Measurements from ENCODE around the gene UNC79.
A peak's percentile ranks its signal among the peaks of the same experiment; 100 is the strongest.

The UNC79 gene

DNA sequence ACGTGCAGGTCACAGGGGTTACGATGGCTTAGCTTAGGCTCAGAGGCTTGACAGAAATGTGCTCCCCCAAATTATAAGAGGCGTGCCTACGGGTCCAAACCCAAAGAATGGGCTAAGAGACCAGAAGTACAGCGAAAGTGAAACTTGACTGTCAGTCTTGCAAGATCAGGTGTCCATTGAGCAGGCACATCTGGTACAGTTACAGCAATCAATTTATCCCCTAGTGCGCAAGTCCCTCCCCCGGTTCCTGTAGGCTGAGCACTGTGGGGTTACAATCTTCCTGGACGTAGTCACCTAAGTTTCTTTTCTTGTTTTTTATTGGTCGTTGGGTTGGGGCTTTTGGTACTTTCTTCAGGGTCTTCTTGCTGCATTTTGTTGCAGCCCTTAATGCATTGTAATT lies 134.2 kb downstream of the UNC79 start:
- DNase-seq, result no peak

DNA sequence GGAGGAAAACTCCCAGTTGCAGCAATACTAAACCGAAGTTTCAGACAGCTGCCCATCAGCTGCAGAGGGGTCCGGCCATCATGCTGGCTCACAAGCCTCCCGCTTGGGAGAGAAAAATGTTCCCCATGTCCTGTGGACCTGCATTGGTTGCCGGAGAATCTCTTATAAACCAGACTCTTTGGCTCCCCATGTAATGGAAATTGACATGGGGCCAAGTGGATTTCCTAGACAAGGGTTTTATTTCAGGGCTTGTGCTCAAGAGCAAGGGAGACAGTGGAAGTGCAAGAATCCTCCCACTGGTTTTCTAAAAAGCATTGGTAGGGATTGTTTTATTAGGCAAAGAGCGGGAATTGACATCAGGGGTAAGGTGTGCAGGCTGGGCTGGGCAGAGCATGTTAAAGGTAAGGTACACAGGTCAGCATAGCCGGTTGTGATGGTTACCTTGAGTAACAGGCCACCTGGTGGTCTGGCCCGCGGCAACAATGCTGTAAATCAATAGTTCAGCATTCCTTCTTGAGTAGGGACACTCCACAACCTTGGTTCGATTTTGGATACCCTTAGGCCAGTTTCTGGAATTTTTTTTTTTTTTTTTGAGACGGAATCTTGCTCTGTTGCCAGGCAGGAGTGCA lies 135.4 kb downstream of the UNC79 start:
- DNase-seq, result no peak

DNA sequence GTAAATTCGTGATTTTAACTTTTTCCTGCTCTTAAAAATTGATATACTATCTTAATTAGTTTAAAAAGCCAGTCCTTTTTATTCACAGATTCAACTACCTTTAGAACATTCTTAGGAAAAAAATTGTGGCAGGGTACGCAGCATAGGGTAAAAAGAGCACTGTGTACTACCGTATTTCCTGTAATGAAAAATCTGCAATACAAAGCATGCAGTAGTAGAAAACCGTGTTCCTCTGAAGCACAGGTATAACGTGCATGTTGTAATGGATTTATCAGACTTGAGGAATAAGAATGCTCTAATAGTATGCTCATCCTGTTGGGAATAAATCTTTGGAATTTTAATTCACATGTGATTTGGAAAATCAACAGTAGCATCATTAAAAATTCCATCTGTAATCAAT lies 140.5 kb downstream of the UNC79 start:
- DNase-seq, result no peak

DNA sequence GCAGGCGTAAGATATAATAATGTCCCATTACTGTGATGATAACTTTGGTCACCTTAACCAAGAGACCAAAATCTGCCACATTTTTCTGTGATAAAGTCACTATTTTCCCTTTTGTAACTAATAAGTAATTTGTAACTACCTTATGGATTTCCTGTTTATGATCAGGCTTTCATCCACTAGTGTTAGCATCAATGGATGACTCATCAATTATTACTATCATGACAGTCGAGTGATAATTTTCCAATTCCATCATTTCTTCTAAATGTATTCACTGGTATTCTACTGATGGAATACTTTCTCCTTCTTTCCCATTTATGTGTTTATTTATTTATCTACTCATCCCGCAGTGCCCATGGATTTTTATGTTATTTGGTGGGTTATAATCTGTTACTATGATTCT lies 148.4 kb downstream of the UNC79 start:
- DNase-seq, result no peak

DNA sequence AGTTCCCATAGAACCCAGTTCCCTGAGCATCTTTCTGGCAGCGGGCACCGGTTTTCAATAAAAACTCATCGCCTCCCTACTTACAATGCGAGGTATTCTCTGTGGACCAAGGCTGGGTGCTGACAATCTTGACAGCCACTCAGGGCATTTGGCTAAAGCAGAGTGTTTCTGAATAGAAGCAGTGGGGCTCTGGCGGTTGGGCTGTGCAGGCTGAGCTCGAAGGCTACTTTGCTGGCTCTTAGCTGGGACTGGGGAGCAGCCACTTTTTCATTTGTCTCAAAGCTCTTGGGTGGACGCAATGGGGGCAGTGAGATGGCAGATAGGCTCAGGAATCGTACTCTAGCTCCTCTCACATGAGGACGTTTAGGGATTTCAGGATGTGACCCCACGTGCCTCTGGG lies 151.8 kb downstream of the UNC79 start:
- DNase-seq, result no peak

DNA sequence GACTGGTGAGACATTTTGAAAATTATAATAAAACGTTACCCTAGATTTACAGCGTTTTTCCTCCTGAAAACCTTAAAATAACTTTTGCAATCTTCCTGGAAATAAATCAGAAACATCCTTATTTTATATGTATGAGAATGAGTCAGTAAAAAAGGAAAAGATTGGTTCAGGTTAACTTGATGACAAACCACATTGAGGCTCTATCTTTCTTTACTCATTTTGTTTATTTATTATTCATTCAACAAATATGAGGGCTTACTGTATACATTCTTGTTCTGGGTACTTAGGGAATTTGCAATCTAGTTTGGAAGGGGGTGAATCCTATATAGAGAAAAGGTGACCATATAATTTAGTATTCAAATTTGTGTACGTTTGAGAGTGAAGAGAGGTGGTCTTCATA lies 156.6 kb downstream of the UNC79 start:
- no peak for DNase-seq

DNA sequence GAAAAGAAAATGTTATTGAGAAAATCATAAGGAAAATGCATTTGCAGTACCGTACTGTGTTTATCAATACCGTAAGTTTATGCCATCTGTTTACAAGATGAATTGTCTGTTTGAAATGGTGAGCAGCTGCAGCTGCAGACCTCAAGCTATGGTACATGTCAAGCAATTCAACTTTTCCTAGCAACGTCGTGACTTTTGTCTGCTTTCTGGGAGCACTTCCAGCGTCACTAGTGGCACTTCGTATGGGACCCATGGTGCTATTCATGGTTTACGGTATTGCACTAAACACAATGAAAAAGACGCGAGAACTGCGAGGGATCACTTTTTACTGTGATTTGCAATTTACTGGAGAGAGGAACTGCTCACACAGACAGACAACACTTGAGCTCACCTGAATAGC lies 160.8 kb downstream of the UNC79 start:
- no peak for DNase-seq

DNA sequence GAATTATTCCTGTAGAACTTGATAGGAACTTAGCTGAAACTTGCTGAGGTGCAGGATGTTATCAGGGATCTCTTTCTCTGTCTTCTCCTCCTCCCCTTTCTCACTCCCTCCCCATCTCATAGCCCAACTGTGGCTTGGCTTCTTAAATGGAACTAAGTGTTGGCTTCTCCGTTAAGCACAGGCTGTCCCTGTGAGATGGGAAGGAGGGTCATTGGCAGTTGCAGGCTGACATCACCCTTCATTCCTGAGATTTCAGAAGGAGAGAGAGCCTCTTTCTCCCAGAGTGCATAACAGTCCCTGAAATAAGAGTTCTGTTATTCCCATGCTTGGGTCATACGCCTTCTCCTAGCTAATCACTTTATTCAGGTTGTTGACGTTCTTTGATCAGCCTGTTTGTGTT lies 162.0 kb downstream of the UNC79 start:
- no peak for DNase-seq

DNA sequence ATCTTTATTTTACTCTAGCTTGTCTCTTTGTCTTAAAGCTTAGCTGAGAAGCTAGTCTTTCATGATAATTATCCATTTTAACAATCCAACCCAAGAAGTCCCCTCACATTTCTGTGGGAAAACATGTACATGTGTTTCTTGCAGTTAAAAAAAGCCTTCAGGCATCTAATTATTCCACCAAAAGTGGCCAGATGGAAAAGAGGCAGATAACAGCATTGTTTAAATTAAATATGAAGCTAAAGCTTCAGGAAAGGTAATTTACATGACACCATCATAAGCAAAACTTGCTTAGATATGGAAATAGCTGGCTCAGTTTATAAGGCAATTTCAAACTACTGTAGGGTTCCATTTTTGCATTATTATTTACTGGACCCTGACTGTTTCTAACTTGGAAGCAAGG lies 175.4 kb downstream of the UNC79 start:
- DNase-seq, result no peak

DNA sequence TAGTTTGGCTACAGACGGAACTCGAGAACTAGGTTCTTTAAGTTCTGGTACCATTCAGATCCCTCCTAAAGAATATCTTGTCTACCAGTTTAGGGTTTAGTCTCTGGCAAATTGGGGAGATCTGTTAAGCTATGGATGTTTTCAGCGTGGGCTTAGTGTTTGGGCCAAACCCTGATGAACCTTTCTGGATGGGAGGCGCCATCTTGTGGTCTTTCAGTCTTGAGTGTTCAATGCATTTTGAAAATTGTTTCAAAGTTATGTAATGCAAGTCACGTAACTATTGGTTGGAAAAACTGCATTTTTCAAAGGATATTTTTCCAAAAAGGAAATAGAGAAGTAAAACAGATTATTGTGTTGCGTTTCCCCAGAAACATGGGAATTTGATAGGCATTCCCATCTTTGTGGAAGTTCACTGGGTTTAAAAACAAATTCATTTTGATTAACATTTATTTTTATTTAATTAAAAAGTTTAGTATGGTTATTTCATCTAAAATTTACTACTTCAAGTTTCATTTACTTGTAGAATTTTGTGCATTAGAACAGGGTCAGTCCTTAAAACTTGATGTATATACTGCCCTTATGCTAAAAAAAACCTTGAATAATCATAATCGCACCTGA lies 188.5 kb downstream of the UNC79 start:
- peak; percentile 13 for DNase-seq

DNA sequence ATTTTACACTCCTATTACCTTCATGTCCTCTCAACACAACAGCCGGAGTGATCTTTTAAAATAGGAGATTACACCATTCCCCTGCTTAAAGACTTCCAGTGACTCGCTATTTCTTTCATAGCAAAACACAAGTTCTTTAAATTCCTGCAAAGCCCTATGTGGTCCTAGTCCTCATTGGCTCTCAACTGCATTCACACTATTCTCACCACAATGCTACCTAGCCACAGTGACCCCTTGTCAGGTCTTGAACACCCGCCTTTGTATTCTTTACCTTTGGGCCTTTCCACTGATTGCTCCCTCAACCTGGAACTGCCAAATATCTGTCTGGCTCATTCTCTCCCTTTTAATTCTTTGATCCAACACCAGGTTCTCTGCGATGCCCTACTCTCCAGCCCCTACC lies 197.3 kb downstream of the UNC79 start:
- no peak for DNase-seq

DNA sequence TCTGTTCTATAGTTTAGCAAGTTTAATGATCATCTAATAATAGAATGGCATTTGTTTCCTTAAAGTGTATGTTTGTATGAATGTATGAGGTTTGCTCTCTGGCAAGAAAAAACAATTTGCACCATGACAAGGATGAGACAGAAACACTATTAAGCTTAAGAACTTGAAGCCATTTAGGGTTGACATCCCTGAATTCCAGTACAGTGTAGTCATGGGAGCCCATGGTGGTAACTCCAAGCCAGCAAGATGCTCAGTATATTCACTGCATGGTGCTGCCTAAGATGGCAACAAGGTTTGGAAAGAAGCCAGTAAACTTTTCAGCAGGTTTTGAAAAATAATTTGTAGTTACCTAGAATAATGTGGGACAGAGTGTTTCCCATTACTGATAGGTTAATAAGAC lies 198.9 kb downstream of the UNC79 start:
- DNase-seq, result no peak

DNA sequence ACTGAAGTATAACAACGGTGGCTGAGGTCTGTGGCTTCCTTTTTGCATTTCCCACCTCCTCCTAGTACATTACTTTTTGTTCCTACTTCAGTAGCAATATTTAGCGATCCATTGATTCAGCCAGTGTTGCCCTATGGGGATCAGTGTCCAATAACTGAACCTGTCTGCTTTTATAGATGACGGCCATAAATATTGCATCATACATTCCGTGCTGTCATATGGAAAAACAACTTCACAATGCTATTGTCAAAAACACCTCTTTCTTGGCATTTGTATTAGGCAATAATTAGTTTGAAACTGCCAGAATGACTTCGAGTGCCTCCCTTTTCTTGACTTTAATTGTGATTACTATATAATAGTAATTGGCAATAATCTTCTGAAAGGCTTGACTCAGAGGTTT lies 208.1 kb downstream of the UNC79 start:
- DNase-seq, result no peak

DNA sequence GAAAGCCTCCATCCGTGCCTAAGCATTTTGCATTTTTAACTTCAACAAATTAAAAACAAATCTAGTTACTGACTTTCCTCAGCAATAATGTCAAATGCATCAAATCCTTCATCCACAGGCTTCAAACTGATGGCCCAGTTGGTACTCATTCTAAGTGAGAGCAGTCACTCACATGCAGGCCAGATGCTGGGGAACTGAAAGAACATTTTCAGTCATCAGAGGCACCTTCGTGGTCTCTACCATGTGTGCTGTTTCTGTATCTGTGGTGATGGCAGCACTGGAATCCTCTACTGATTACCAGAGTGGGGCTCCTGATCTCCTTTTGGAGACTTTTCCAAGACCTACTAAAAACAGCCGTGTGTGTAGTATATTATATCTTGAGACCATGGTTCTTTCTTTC lies 212.4 kb downstream of the UNC79 start:
- DNase-seq, result no peak

DNA sequence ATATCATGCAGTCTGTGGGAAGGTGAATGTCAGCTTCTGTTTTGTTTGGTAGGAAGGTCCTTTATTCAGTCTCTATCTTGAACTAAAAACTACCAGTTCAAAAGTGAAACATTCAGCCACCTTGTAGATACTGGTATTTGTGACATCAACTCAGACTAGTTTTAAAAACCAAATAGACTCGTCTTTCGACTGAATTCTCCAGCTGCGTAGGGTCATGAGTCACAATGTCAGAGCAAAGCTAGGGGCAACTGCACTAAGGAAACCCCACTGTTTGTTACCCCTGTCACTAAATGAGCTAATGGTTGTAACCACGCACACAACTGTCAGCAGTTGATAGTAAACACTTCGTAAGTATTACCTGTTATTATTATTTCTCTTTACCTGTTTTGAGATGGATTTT lies 212.9 kb downstream of the UNC79 start:
- DNase-seq, result no peak

DNA sequence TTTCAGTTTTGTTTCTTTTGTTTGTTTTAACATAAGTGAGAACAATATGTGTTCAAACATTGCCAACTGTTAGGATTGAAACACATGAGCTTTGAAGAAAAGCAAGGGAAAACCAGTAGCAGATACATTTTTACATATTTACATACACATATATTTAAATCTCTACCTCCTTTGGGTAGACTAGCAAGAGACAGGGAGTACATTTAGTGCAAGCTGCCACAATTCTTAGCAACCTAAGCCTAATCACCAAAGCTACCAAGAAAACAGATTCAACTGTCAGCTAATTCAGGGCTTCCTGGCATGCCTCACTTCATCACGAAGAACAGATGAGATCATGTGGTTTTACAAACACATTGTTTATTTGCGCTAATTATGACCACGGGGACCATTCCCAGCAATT lies 214.5 kb downstream of the UNC79 start:
- no peak for DNase-seq

DNA sequence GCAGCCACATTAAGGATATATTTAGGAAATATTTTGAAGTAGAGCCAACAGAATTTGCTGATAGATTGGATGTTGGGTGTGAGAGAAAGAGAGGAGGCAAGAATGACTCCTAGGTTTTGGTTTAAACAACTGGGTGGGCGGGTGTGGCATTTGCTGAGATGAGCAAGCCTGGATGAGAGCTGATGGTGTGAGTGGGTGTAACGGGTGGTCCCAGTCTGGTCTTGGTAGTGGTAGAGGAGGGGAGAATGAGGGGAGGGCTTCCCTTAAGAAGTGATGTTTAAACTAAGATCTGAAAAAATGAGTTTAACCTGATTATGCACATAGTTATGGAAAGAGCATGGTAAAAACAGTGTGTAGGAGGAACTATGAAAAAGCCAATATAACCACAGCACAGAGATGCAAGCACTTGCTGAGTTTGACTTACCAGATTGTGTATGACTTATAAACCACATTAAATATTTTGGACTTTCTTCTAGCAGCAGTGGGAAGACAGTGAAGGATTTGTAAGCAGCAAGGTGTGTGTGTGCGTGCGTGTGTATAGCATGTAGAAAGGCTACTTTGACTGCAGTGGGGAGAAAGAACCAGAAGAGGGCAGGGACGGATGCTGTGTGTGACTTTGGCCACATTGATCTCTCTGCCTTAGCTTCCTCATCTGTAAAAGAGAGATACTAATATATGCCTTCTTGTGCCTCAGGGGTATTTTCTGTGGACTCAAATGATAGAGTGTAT lies 217.9 kb downstream of the UNC79 start:
- DNase-seq, result no peak

DNA sequence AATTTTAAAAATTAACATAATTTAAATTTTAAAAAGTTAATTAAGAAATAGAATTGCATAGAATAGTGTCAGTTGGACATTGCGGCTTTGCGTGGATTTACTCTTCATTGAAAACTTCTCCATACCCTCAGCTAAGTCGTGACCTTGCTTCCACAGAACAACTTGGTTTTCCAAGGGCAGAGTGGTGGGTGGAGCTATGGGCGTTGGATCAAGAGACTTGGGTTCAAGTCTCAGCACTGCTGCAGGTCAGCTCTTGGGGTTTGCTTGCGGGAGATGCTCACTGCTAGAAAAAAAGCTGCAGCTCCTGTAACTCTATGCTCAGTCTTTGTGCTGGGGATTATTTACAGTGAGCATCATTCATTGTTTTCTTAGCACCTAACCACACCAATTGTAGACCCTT lies 223.9 kb downstream of the UNC79 start:
- DNase-seq, result no peak

DNA sequence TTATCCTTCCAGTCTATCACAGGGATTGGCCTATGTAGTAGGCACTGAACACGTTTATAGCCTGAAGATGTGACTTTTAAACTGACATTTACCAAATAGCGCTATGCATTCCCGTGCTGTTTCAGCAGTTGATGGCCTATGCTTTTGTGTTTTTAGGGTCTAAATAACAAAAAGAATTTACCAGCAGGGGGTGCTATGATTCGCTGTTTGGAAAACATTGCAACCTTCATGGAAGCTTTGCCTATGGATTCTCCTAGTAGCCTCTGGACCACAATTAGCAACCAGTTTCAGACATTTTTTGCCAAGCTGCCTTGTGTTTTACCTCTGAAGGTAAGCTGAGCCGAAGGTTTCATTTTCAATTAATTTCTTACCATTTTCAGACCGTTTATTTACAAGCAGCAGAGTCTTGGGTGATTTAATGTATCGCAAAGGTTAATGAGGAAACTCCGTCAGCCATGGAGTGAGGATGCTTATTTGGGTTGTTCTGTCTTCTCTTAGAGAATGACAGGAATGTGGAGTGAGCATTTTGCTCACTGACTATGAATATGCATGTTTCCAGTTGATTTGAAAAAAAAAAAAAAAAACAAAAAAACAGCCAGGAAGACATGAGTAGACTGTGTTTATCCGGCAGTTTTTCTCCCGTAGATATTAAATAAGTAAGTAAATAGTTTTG lies 224.5 kb downstream of the UNC79 start:
- peak; percentile 29 for DNase-seq

DNA sequence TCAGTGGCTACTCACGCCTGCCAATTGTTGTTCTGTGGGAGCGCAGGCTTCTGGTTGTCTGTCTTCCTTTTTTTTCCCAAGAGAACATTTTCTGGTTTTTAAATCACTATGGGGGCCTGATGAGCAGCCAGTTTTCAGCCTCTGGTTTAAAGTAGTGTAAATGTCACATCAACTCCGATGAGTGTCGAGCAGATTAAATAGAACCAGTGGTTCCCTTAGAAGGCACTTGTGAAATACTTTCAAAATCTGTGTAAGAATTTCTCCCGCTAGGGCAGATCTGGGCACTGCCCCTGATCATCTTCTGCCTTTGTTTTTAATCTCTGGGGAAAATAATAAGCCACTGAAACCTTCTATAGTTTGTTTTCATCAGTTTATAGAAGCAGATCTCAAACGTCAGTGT lies 227.1 kb downstream of the UNC79 start:
- no peak for DNase-seq

DNA sequence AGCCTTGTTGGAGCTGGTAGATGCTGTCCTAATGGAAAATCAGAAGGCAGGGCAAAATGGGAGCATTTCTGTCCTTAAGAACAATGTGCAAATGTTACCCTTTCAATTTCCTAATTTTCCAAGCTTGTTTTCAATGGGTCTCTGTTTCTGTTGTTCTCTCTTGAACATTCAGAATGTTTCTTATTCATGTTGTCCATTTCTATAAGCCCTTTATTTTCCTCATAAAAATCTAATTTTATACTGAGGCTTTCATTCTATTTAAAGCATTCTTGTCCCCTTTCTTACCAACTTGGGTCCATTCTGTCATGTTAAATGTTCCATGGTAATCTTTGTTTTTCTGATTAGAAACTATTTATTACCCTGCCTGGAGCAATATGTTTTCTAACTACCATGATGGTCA lies 232.6 kb downstream of the UNC79 start:
- DNase-seq, result no peak

DNA sequence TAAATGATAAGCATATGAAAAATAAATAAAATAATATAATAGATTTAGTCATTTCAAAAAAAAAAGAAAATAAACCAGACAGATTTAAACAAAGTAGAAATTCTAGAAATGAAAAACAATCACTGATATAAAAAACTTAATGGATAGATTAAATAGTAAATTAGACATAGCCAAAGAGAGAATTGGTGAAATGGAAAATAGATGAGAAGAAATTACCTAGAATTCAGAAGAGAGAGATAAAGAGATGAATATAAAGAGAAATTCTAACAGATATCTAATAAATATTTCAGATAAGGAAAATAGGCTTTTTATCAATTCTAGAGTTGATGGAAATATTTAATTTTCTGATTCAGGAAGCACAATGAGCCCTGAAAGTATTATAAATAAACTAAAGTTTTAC lies 234.4 kb downstream of the UNC79 start:
- DNase-seq, result no peak

DNA sequence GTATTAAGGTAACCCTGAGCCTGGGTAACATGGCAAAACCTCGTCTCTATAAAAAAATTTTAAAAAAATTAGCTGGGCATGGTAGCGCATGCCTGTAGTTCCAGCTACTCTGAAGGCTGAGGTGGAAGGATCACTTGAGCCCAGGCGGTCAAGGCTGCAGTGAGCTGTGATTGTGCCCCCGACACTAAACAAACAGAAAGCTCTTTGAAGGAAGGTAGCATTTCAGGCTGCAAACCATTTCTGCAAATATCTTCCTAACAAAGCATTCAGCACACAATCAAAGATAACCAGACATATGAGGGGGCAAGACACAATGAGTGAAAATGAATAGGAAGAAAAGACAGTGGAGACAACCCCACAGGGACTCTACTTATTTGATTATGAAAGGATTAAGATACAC lies 238.9 kb downstream of the UNC79 start:
- DNase-seq, result no peak

DNA sequence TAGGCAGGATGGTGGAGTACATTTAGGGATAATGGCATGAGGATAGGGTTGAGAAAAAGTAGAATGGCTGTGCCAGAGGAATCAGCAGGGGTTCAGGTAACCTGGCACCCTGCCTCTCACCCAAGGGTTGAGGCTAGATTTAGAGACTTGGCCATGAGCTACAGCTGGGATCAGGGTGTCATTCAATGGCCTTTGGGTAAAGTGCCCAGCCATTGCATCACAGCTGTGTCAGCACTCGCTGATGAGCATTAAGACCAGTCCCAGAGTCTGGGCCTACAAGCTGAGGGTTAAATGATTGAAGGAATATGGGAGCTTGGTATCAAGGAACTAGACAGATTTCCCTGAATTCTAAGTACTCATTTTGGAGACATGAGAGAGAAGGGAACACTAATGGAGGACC lies 243.6 kb downstream of the UNC79 start:
- no peak for DNase-seq

All from SHP77 treated with DMSO at 0.1 percent for 48 hours (cell line).